Suprapubic skin (tissue), 4 donors: ENCODE measurements around the gene DAAM1. TPM values are rescaled to one million over a fixed set of nuclear protein-coding genes. Genes with fewer than 3 reads are reported as not detected.

Experiments used
- DNase-seq, 2 donors: peaks; one replicate each; pipeline ENCODE4 v3.0.0-alpha.2; 2019; ENCODE audit warnings: low spot score in 2 of 2
- H3K27ac ChIP-seq: fragments of 200-600 bp; sonication (generic); one replicate; pipeline ENCODE4 v1.5.1; 2019
- H3K27me3 ChIP-seq: fragments of 200-600 bp; sonication (generic); one replicate; pipeline ENCODE4 v1.5.1; 2019
- H3K36me3 ChIP-seq: fragments of 200-600 bp; sonication (generic); one replicate; pipeline ENCODE4 v1.5.1; 2019
- H3K4me1 ChIP-seq: fragments of 200-600 bp; sonication (generic); one replicate; pipeline ENCODE4 v1.5.1; 2019
- H3K4me3 ChIP-seq: fragments of 200-600 bp; sonication (generic); one replicate; pipeline ENCODE4 v1.5.1; 2019; ENCODE audit warnings: mild to moderate bottlenecking
- H3K9me3 ChIP-seq: fragments of 200-600 bp; sonication (generic); one replicate; pipeline ENCODE4 v1.5.1; 2019
- EP300 ChIP-seq: sonication (generic); formaldehyde crosslinking; IDR thresholded peaks from one replicate; pipeline ENCODE4 v1.6.1; 2017; ENCODE audit warnings: antibody characterized with exemption
- POLR2A ChIP-seq, 2 donors: fragments of 450-650 bp; IDR thresholded peaks; one replicate each; pipeline ENCODE4 v1.6.1; 2017; ENCODE audit warnings: antibody characterized with exemption in 2 of 2, mild to moderate bottlenecking in 2 of 2, moderate library complexity in 2 of 2
- POLR2AphosphoS5 ChIP-seq, 3 donors: sonication (generic); formaldehyde crosslinking; IDR thresholded peaks; one replicate each; pipeline ENCODE4 v1.6.1; 2017; ENCODE audit warnings: antibody characterized with exemption in 3 of 3
- WGBS: methylation state at CpG from one replicate; pipeline ENCODE4 v1.1.5; 2018; 5-methylcytosine and 5-hydroxymethylcytosine counted together
- total RNA-seq, 4 donors: library from RNA; depleted of rRNA; stranded (reverse); fragments of >200 nt; gene quantifications; one replicate each; pipeline ENCODE4 v1.1.0, GENCODE V29; 2016
- TF ChIP-seq, protein P1 (sequence below), 2 donors: fragments of 200-600 bp in 1 of 2; fragments of 450-650 bp in 1 of 2; sonication (generic) in 1 of 2; IDR thresholded peaks; one replicate each; pipeline ENCODE4 v1.5.1; 2016 to 2019; ENCODE audit warnings: antibody characterized with exemption in 2 of 2, mild to moderate bottlenecking in 1 of 2, moderate library complexity in 1 of 2

Gene DAAM1
- total RNA-seq, 4 donors from 2014 or later: 103 to 196 (median 171) TPM

DNA sequence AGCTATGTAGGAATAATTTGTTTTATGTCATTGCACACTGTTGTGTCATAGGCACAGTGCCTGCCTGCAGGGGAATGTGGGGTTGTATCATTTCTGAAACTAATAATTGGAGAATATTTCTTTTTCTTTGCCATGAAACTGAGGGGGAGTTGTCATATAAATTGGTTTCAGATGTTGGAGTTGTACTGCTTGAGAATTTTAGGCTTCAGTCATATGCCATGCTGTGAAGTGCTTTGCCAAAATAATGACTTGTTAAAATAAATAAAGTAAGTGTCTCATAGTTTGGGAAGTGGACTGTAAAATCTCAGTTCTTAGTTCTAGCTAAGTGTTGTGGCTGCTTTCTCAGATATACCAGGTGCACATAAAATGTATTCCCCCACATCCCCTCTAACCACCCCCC lies 116.8 kb downstream of the DAAM1 start:
- DNase-seq: no peak
- H3K27ac ChIP-seq: no peak overlapping the region
- H3K9me3 ChIP-seq: no peaks in the 10 kb centered on the region
- no peaks in the 10 kb centered on the region for H3K36me3 ChIP-seq
- no peak overlapping the region for H3K4me3 ChIP-seq
- TF ChIP-seq, protein P1, sequence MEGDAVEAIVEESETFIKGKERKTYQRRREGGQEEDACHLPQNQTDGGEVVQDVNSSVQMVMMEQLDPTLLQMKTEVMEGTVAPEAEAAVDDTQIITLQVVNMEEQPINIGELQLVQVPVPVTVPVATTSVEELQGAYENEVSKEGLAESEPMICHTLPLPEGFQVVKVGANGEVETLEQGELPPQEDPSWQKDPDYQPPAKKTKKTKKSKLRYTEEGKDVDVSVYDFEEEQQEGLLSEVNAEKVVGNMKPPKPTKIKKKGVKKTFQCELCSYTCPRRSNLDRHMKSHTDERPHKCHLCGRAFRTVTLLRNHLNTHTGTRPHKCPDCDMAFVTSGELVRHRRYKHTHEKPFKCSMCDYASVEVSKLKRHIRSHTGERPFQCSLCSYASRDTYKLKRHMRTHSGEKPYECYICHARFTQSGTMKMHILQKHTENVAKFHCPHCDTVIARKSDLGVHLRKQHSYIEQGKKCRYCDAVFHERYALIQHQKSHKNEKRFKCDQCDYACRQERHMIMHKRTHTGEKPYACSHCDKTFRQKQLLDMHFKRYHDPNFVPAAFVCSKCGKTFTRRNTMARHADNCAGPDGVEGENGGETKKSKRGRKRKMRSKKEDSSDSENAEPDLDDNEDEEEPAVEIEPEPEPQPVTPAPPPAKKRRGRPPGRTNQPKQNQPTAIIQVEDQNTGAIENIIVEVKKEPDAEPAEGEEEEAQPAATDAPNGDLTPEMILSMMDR (IDR thresholded peaks at IDR 0.05): no peak
- no peak for TF ChIP-seq EP300
- TF ChIP-seq POLR2AphosphoS5 (IDR thresholded peaks at IDR 0.05): no peak
- no peak for TF ChIP-seq POLR2A (IDR thresholded peaks at IDR 0.05)
- no peaks in the 10 kb centered on the region for H3K27me3 ChIP-seq
- peaks cover 33% of the 10 kb centered on the region for H3K4me1 ChIP-seq

DNA sequence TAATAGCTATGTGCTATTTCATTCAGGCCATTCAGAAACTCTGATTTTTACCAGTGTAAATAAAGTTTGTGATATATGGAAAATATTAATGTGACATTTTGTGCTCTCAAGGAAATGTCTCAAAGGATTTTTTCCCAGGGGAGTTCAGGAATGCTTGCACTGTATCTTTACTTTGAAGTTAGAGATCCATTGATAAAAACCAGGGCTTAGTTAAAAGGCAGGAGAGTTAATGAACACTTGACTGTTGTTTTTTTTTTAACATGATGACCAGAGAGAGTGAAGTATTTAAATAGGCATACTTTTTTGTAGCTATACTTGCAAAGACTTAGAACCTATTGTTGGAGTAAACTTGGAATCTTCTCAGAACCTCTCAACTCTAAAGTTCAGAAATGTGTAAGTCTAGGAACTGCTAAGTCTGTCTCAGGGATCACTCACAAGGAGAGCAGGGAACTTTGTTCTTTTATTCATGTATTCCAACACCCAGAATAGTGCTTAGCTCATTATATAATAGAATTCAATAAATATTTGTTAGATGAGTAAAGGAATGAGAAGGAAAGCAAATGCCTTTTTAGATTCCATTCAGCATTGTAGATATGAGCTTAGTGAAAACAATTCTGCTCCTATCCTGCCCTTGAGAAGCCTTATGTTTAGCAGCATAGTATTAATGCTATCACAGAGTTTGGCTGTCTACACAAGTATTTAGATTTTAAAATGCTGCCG lies 117.5 kb downstream of the DAAM1 start:
- TF ChIP-seq, protein P1 (IDR thresholded peaks at IDR 0.05): no peak
- no peak for TF ChIP-seq EP300
- no peak for TF ChIP-seq POLR2AphosphoS5 (IDR thresholded peaks at IDR 0.05)
- TF ChIP-seq POLR2A (IDR thresholded peaks at IDR 0.05): no peak
- no peaks in the 10 kb centered on the region for H3K27me3 ChIP-seq
- WGBS: 79% methylated on average over 1 of the region's 1 CpG
- no peak overlapping the region for H3K27ac ChIP-seq
- peaks cover 33% of the 10 kb centered on the region for H3K4me1 ChIP-seq
- no peak for DNase-seq
- no peak overlapping the region for H3K4me3 ChIP-seq
- no peaks in the 10 kb centered on the region for H3K9me3 ChIP-seq
- no peaks in the 10 kb centered on the region for H3K36me3 ChIP-seq

DNA sequence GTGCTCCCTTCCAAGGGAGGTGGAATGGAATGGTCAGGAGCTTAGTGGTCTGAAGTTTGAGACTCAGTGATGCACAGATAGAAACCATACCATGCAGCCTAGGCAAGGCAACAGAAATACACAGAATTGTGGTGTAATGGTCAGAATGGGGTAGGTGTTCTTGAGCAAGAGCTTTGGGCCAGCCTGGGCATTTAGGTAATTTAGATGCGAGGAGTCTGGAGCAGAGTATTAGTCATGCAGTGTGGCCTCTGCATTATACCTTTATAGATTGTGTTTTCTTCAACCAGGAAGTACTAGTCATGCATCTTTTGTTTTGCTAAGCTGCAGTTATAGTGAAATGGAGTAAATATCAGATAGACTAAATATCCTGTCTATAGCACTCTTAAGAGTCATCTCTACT lies 118.3 kb downstream of the DAAM1 start:
- DNase-seq: no peak
- no peak overlapping the region for H3K27ac ChIP-seq
- no peaks in the 10 kb centered on the region for H3K27me3 ChIP-seq
- peaks cover 33% of the 10 kb centered on the region for H3K4me1 ChIP-seq
- no peaks in the 10 kb centered on the region for H3K36me3 ChIP-seq
- WGBS: 53% methylated on average over 1 of the region's 1 CpG
- H3K9me3 ChIP-seq: no peaks in the 10 kb centered on the region
- TF ChIP-seq, protein P1 (IDR thresholded peaks at IDR 0.05): no peak
- TF ChIP-seq POLR2A (IDR thresholded peaks at IDR 0.05) (no peak), POLR2AphosphoS5 (IDR thresholded peaks at IDR 0.05) (no peak), EP300 (no peak)
- no peak overlapping the region for H3K4me3 ChIP-seq

DNA sequence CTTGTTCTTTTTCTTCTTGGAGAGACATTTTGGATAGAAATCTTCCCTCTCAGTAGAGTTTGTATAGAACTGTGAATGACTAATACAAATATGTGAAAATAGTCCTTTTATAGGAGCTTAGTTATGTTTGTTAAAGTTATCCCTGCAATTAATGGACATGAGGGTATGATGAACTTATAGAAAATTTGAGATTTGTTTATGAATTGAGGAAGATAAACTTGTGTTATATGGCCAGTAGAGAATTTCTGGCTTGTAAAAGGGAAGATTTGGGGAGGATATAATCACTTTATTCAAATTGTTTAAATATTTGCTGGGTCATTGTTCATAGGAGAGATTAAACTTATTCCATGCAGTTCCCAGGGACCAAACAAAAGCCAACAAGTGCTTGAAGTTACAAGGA lies 119.6 kb downstream of the DAAM1 start:
- no peaks in the 10 kb centered on the region for H3K36me3 ChIP-seq
- no peak for TF ChIP-seq POLR2AphosphoS5 (IDR thresholded peaks at IDR 0.05)
- TF ChIP-seq, protein P1 (IDR thresholded peaks at IDR 0.05): no peak
- no peak overlapping the region for H3K4me3 ChIP-seq
- H3K27me3 ChIP-seq: no peaks in the 10 kb centered on the region
- no peak overlapping the region for H3K27ac ChIP-seq
- H3K4me1 ChIP-seq: peaks cover 39% of the 10 kb centered on the region
- no peaks in the 10 kb centered on the region for H3K9me3 ChIP-seq
- no peak for DNase-seq

DNA sequence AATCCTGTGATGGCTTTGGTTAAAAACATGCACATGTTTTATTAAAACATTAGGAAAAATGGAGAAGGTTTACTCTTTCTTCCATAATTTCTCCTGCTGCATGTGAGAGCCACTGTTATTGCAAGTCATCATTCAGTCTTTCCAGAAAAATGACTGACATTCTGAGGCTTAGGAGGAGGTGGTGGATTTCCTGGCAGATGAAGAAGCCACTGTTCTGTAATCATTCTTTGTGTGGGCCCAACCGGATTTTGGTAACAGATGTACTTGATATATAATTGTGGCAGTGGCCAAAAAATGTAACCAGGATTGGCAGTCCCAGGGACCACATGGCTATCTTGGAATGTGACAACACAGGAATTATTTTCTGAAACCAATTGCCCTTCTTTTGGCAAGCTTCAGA lies 120.2 kb downstream of the DAAM1 start:
- Histone ChIP-seq H3K27ac (no peak overlapping the region), H3K36me3 (no peaks in the 10 kb centered on the region), H3K9me3 (no peaks in the 10 kb centered on the region), H3K27me3 (no peaks in the 10 kb centered on the region), H3K4me3 (no peak overlapping the region), H3K4me1 (peaks cover 45% of the 10 kb centered on the region)
- TF ChIP-seq POLR2AphosphoS5 (IDR thresholded peaks at IDR 0.05) (no peak), POLR2A (IDR thresholded peaks at IDR 0.05) (no peak), EP300 (no peak)
- TF ChIP-seq, protein P1 (IDR thresholded peaks at IDR 0.05): no peak
- WGBS: 22% methylated on average over 1 of the region's 1 CpG
- DNase-seq: no peak
